Stimulated activated memory B cell treated with anti-CD40 and anti-IgM and Interleukin-4, amounts not matched to agents 10 μg/mL and 1 μg/mL and 100 μg/mL, for 72 hours (primary cell): ENCODE results near the gene PSMC4.

Experiments
- ATAC-seq: fragments of 150-1000 bp; cut with Tn5 transposase; 2 replicates; pipeline ENCODE4 v1.10.0; 2021
- H3K27ac Mint-ChIP-seq: one replicate; pipeline ENCODE4 v1.8.0; 2022; ENCODE audit warnings: mild to moderate bottlenecking, mixed read lengths
- H3K27me3 Mint-ChIP-seq: one replicate; pipeline ENCODE4 v1.8.0; 2022; ENCODE audit warnings: mixed read lengths
- H3K36me3 Mint-ChIP-seq: one replicate; pipeline ENCODE4 v1.8.0; 2022; ENCODE audit warnings: mixed read lengths
- H3K4me1 Mint-ChIP-seq: one replicate; pipeline ENCODE4 v1.8.0; 2022; ENCODE audit warnings: mixed read lengths
- H3K4me3 Mint-ChIP-seq: one replicate; pipeline ENCODE4 v1.8.0; 2022; ENCODE audit warnings: mild to moderate bottlenecking, moderate library complexity, mixed read lengths
- H3K9me3 Mint-ChIP-seq: one replicate; pipeline ENCODE4 v1.8.0; 2022; ENCODE audit warnings: mixed read lengths

Gene PSMC4

DNA sequence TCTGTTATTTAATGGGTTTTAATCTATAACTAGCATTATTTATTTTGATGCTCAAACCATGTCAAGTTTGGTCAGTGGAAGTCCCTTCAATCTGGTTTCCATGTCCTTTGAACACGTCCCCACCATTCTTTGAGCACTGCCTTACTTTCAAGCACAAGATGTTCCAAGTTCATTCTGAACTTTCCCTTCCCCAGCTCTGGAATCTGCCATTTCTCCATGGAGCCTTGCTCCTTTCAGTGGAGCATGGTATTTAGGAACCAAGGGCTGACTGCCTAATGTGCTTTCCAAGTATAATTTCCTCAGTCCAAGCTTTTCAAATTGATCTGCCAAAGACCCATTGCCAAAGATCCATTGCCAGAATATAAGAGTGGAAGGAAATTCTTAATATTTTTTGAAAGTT is 24.8 kb downstream of the PSMC4 start:
- Mint-ChIP-seq H3K4me3 (peak overlapping the region; percentile 41), H3K27me3 (no peaks in the 10 kb centered on the region), H3K9me3 (peaks cover 3% of the 10 kb centered on the region), H3K36me3 (peaks cover 30% of the 10 kb centered on the region), H3K27ac (peak overlapping the region; percentile 94), H3K4me1 (peaks cover 33% of the 10 kb centered on the region)
- ATAC-seq: no peak

DNA sequence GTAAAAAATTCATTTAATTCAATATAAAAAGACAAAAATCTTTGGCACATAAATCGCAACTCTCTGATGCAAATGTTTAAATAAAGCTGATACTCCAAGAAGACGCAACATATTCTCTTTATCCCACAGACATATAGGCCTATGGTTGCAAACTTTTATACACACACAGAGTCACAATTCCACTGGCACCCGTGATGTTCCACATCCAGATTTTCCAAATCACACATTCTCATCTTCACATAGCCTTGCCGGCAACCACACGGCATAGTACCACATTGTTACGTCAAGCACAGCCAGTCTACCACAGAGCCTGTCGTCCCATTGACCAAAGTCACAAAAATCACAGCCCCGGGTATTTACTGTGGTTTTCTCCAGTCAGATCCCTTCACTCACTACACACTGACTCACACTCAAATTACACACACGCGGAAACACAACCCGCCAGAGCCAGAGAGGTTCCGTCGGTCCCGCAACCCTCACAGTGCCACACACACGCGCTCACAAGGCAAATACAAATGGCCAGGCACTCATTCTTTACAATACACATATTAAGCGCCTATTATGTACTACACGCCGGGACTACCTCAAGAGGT is 25.3 kb downstream of the PSMC4 start:
- Mint-ChIP-seq H3K4me3 (peak overlapping the region; percentile 94), H3K36me3 (peaks cover 30% of the 10 kb centered on the region)

DNA sequence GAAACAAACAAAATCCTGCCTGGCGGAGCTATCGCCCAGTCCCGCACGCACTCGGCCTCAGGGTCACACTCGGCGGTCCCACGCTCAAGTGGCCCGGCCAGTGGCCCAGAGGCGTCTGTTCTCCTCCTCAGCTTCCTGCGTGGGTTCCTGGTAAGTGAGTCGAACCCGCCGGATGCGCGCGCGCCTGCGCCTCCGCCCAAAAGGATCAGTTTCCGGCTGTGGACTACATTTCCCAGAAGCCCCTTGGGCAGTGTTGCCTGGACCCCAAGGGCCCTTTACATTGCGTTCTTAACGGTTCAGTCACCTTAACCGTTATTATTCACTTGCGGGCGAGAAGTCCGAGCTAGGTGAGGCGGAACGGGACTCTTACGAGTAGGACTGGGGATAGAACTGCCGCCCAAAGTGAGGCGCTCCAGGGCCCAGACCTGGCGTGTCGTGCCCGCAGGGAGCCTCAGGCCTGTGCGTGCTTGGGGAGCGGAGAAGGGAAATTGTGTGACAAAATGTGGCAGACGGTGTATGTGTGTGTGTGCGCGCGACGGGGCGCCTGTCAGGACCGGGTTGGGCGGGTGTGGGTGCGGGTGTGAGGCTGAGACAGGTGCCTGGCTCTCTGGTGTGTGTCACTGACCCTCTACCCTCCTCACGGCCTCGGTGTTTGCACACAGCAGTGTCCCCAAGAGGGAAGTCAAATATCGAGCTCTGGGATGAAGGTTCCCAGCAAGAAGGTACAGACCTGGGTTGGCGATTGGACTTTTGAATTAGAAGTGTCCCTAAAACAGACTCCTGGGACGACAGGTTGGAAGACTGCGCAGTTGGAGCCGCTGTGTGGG is 26.1 kb downstream of the PSMC4 start, which contains the start of gene ZNF546:
TSS of gene ZNF546 (plus strand) at position 250 of the 827 bp plus-strand sequence. CDS start 1,267 bp downstream, outside the sequence.
- peak within 1 kb of the TSS; percentile 94 for H3K4me3 Mint-ChIP-seq
- H3K27ac Mint-ChIP-seq: peak within 1 kb of the TSS; percentile 94
- H3K36me3 Mint-ChIP-seq: peaks cover 28% of the 10 kb centered on the region
- peak; percentile 97 for ATAC-seq
- H3K9me3 Mint-ChIP-seq: peaks cover 3% of the 10 kb centered on the region
- peaks cover 26% of the 10 kb centered on the region for H3K4me1 Mint-ChIP-seq
- H3K27me3 Mint-ChIP-seq: no peaks in the 10 kb centered on the region

More for the DNA sequence above, 25.3 kb downstream of the PSMC4 start:
- Mint-ChIP-seq H3K27me3 (no peaks in the 10 kb centered on the region), H3K27ac (peak overlapping the region; percentile 94), H3K9me3 (peaks cover 3% of the 10 kb centered on the region), H3K4me1 (peaks cover 27% of the 10 kb centered on the region)
- peak; percentile 61 for ATAC-seq

DNA sequence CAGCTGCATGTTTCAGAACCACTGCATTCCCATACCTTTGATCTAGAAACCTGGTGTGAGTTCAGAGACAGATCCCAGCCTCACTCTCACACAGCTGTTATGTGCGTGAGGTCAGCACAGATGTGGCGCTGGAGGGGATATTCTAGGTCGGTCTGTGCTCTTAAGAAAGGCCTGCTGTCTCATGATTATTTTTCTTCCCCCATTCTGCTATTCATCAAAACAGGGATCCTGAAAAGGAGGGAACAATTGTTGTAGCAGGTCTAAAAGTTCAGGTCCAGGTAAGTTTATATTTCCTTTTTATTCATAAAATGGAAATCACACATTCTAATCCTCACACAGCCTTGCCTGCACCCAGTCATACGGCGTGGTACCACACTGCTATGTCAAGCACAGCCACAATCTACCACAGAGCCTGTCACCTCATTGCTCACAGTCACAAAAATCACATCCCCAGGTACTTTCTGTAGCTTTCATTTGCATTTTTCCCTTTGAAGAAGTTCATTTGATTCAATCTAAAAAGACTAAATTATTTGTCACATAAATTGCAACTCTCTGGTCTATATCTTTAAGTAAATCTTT is 26.8 kb downstream of the PSMC4 start:
- Mint-ChIP-seq H3K27me3 (no peaks in the 10 kb centered on the region), H3K4me1 (peaks cover 19% of the 10 kb centered on the region), H3K36me3 (peaks cover 21% of the 10 kb centered on the region), H3K9me3 (peaks cover 3% of the 10 kb centered on the region), H3K27ac (peak overlapping the region; percentile 94), H3K4me3 (peak overlapping the region; percentile 94)
- ATAC-seq: no peak

DNA sequence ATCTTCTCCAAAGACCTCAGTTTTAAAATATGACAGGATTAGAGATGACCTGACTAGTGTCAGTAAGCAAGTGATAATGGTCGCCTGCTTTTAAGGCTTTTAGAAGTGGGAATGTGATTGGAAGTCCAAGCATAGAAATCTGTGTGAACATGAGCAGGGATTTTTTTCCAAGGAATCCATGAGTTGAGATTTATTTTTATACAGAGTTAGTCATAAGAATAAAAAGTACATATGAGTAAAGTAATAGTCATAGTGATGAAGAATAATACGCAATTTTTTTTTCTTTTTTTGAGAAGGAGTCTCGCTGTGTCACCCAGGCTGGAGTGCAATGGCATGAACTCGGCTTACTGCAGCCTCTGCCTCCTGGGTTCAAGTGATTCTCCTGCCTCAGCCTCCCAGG is 27.5 kb downstream of the PSMC4 start:
- peaks cover 16% of the 10 kb centered on the region for H3K4me1 Mint-ChIP-seq
- no peak for ATAC-seq
- no peak overlapping the region for H3K27ac Mint-ChIP-seq
- no peak overlapping the region for H3K4me3 Mint-ChIP-seq
- peaks cover 13% of the 10 kb centered on the region for H3K36me3 Mint-ChIP-seq
- H3K27me3 Mint-ChIP-seq: no peaks in the 10 kb centered on the region
- H3K9me3 Mint-ChIP-seq: no peaks in the 10 kb centered on the region

DNA sequence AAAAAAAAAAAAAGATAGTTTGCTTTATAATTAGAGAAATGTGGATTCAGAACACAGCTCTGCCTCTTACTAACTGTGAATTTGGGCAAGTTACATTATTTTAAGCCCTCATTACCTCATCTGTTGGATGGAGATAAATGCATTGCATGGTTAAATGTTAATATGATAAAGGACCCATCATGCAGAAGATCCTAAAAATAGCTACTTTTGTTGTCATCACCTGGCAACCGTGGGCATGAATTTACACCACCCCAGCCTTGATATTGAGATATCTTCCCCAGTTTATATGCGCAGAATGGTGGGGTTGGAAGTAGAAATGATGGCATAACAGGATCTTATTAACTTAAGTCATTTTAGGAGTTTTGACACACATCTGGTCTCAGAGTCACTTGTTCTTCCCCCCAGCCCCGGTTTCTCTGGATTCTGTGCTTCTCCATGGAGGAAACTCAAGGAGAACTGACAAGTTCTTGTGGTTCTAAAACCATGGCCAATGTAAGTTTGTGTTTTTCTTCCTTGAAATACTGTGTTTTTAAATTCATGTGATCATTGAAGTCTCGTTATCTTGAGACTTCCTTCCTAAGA is 34.8 kb downstream of the PSMC4 start:
- Mint-ChIP-seq H3K4me3 (no peak overlapping the region), H3K27ac (no peak overlapping the region), H3K4me1 (no peaks in the 10 kb centered on the region), H3K27me3 (no peaks in the 10 kb centered on the region), H3K36me3 (peaks cover 49% of the 10 kb centered on the region), H3K9me3 (peaks cover 5% of the 10 kb centered on the region)
- no peak for ATAC-seq

DNA sequence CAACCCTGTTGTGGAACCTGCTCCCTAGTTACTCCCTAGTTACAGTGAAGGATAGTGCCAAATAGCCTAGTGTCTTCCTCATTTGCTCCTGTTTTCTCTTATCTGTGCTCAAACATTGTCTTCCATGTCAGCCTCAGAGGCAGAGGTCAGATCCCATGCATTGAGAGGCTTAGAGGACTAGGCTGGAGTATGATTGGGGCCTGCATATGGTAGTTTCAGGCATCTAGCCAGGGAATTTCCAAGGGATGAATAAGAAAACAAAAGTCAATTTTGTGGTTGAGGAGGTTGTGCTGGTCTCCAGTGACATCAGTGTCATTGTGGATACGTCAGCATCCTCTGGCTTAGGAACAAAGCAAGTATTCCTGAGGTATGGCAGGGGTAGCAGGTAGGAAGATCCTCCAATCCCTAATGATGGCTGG is 35.3 kb downstream of the PSMC4 start:
- no peak for ATAC-seq
- Mint-ChIP-seq H3K27ac (no peak overlapping the region), H3K9me3 (peaks cover 5% of the 10 kb centered on the region), H3K27me3 (no peaks in the 10 kb centered on the region), H3K4me3 (no peak overlapping the region), H3K36me3 (peaks cover 54% of the 10 kb centered on the region), H3K4me1 (no peaks in the 10 kb centered on the region)

DNA sequence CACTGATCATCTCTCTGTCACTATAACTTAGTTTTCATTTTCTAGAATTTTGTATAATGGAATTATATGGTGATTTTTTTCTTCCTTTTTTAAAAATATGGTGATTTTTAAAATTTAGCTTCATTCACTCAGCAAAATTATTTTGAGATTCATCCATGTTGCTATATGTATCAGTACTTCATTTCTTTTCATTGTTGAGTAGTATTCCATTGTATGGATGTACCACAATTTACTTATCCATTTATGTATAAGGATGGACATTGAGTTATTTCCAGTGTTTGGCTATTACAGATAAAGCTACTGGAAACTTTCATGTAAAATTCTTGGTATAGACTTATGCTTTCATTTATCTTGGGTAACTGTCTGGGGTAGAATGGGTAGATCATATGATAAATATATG is 38.7 kb downstream of the PSMC4 start:
- peaks cover 19% of the 10 kb centered on the region for H3K9me3 Mint-ChIP-seq

DNA sequence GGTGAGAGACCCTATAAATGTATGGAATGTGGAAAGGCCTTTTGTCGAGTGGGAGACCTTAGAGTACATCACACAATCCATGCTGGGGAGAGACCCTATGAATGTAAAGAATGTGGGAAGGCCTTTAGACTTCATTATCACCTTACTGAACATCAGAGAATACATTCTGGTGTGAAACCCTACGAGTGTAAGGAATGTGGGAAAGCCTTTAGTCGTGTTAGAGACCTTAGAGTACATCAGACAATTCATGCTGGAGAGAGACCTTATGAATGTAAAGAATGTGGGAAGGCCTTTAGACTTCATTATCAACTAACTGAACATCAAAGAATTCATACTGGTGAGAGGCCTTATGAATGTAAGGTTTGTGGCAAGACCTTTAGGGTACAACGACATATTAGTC is 43.0 kb downstream of the PSMC4 start:
- no peak for ATAC-seq
- Mint-ChIP-seq H3K27ac (no peak overlapping the region), H3K36me3 (peaks cover 64% of the 10 kb centered on the region), H3K27me3 (no peaks in the 10 kb centered on the region), H3K4me3 (no peak overlapping the region), H3K4me1 (no peaks in the 10 kb centered on the region), H3K9me3 (peaks cover 15% of the 10 kb centered on the region)

More for the DNA sequence above, 38.7 kb downstream of the PSMC4 start:
- Mint-ChIP-seq H3K4me3 (no peak overlapping the region), H3K27me3 (no peaks in the 10 kb centered on the region), H3K4me1 (no peaks in the 10 kb centered on the region), H3K27ac (no peak overlapping the region), H3K36me3 (peaks cover 88% of the 10 kb centered on the region)
- no peak for ATAC-seq

DNA sequence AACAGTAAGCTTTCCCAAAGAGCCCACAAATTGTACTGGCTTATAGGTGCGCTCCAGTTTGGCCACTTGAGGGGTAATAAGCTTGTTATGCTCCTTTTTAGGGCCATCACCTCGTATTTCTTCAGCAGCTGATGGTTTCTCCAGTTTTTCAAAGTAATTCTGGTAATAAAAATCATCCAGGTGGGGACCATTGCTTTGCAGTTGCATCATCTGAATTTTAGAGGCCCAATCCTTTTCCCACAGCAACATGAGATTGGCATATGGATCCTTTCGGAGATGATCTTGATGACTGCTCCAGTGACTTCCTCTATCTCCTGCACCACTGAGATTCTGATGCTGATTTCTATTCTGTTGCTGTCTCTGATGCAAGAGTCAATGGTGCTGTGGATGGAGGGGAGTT is 53.0 kb downstream of the PSMC4 start:
- Mint-ChIP-seq H3K27ac (no peak overlapping the region), H3K9me3 (peaks cover 39% of the 10 kb centered on the region), H3K4me3 (no peak overlapping the region), H3K27me3 (no peaks in the 10 kb centered on the region), H3K36me3 (peaks cover 20% of the 10 kb centered on the region), H3K4me1 (no peaks in the 10 kb centered on the region)
- ATAC-seq: no peak

DNA sequence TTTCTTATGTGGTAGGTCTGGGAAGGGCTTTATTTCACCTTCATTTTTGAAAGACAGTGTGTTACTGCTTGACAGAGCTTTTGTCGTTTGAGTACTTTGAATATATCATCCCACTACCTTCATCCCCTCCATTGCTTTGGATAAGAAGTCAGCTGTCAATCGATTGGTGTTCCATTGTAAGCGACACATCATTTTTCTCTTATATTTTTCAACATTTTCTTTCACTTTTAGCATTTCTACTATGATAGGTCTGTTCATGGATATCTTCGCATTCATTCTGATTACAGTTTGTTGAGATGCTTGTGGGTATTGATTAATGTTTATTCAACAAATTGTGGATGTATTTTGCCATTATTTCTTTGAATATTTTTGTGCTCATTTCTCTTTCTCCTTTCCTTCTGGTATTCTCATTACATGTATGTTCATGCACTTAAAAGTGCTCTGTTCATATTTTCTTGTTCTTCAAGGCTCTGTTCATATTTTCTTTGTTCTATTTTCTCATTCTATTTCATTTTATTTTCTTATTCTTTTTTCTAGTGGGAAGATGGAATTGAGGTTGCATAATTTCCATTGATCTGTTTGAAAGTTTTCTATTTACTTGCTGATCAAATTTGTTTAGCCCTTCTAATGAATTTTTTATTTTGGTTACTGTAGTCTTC is 55.1 kb downstream of the PSMC4 start:
- H3K36me3 Mint-ChIP-seq: peaks cover 16% of the 10 kb centered on the region
- no peaks in the 10 kb centered on the region for H3K4me1 Mint-ChIP-seq
- no peak overlapping the region for H3K4me3 Mint-ChIP-seq
- H3K27me3 Mint-ChIP-seq: no peaks in the 10 kb centered on the region
- peaks cover 36% of the 10 kb centered on the region for H3K9me3 Mint-ChIP-seq
- no peak for ATAC-seq
- no peak overlapping the region for H3K27ac Mint-ChIP-seq

DNA sequence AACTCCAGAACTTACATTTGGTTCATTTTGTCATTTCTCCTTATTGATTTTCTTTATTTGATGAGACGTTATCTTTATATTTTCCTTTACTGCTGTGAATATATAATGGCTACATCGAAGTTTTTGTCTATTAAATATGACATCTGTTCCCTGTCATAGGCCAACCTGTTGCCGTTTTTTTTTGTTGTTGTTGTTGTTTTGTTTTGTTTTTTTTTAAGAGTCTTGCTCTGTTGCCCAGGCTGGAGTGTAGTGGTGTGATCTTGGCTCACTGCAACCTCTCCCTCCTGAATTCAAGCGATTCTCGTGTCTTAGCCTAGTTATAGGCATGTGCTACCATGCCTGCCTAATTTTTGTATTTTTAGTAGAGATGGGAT is 55.6 kb downstream of the PSMC4 start:
- Mint-ChIP-seq H3K27ac (no peak overlapping the region), H3K4me3 (no peak overlapping the region), H3K27me3 (no peaks in the 10 kb centered on the region), H3K36me3 (peaks cover 16% of the 10 kb centered on the region), H3K4me1 (no peaks in the 10 kb centered on the region), H3K9me3 (peaks cover 34% of the 10 kb centered on the region)
- no peak for ATAC-seq
